Liver (tissue), 9 donors: ENCODE results near the gene DNALI1. TPM values are rescaled to one million over a fixed set of nuclear protein-coding genes. Genes with fewer than 3 reads are reported as not detected.

ENCODE experiments used
- DNase-seq: peaks from one replicate; pipeline ENCODE4 v3.0.0-alpha.2; 2017; ENCODE audit warnings: low spot score
- H3K27ac ChIP-seq, 2 donors: one replicate each; pipeline ENCODE4 v1.7.0; 2013; ENCODE audit warnings: inconsistent platforms in 2 of 2, low read length in 2 of 2, control low read depth in 1 of 2, low read depth in 1 of 2, mild to moderate bottlenecking in 1 of 2
- H3K27me3 ChIP-seq, 4 donors: one replicate each; pipeline versions ENCODE4 v1.6.1 to v1.7.0; 2013; ENCODE audit warnings: low read length in 3 of 4, inconsistent platforms in 1 of 4, mild to moderate bottlenecking in 1 of 4, moderate library complexity in 1 of 4; ENCODE audit not compliant: control insufficient read depth in 4 of 4, insufficient read depth in 4 of 4
- H3K36me3 ChIP-seq, 4 donors: one replicate each; pipeline versions ENCODE4 v1.6.1 to v1.7.0; 2013; ENCODE audit warnings: low read length in 3 of 4, mild to moderate bottlenecking in 3 of 4, low read depth in 1 of 4, moderate library complexity in 1 of 4; ENCODE audit not compliant: control insufficient read depth in 4 of 4, insufficient read depth in 3 of 4
- H3K4me1 ChIP-seq, 4 donors: one replicate each; pipeline versions ENCODE4 v1.6.1 to v1.7.0; 2013; ENCODE audit warnings: low read length in 3 of 4, mild to moderate bottlenecking in 3 of 4, moderate library complexity in 1 of 4; ENCODE audit not compliant: control insufficient read depth in 4 of 4, insufficient read depth in 4 of 4
- H3K4me3 ChIP-seq, 3 donors: one replicate each; pipeline versions ENCODE4 v1.6.1 to v1.7.0; 2013; ENCODE audit warnings: low read length in 3 of 3, control low read depth in 1 of 3, low read depth in 1 of 3, mild to moderate bottlenecking in 1 of 3
- H3K9ac ChIP-seq, 2 donors: one replicate each; pipeline ENCODE4 v1.7.0; 2013; ENCODE audit warnings: low read length in 2 of 2, mild to moderate bottlenecking in 2 of 2, moderate library complexity in 2 of 2, control low read depth in 1 of 2, low read depth in 1 of 2
- H3K9me3 ChIP-seq, 4 donors: one replicate each; pipeline versions ENCODE4 v1.6.1 to v1.7.0; 2013; ENCODE audit warnings: low read length in 3 of 4; ENCODE audit not compliant: control insufficient read depth in 4 of 4
- ATF3 ChIP-seq: IDR thresholded peaks from 2 replicates; pipeline ENCODE4 v1.6.1; 2016; ENCODE audit warnings: antibody characterized with exemption
- CTCF ChIP-seq: fragments of 150-350 bp; IDR thresholded peaks from 2 replicates; pipeline ENCODE4 v1.5.1; 2017; ENCODE audit warnings: improper control_type of control experiment, low read depth, low read length; ENCODE audit not compliant: missing input control
- EGR1 ChIP-seq, 2 donors: IDR thresholded peaks; 2 replicates each; pipeline ENCODE4 v1.6.1; 2016 to 2018; ENCODE audit warnings: antibody characterized with exemption in 2 of 2, low read depth in 2 of 2
- FOXA1 ChIP-seq: IDR thresholded peaks from 2 replicates; pipeline ENCODE4 v1.6.1; 2016; ENCODE audit warnings: antibody characterized with exemption
- FOXA2 ChIP-seq: IDR thresholded peaks from 2 replicates; pipeline ENCODE4 v1.6.1; 2016; ENCODE audit warnings: antibody characterized with exemption
- GABPA ChIP-seq, 2 donors: IDR thresholded peaks in 1 of 2; conservative IDR thresholded peaks in 1 of 2; 2 replicates each; pipeline ENCODE4 v1.6.1; 2016; ENCODE audit warnings: antibody characterized with exemption in 2 of 2, mild to moderate bottlenecking in 1 of 2, moderate library complexity in 1 of 2
- HNF4A ChIP-seq, 2 donors: conservative IDR thresholded peaks; 2 replicates each; pipeline ENCODE4 v1.6.1; 2016; ENCODE audit warnings: antibody characterized with exemption in 2 of 2, mild to moderate bottlenecking in 2 of 2
- JUND ChIP-seq, 2 donors: IDR thresholded peaks; 2 replicates each; pipeline ENCODE4 v1.6.1; 2016; ENCODE audit warnings: antibody characterized with exemption in 2 of 2
- MAX ChIP-seq: IDR thresholded peaks from 2 replicates; pipeline ENCODE4 v1.6.1; 2016; ENCODE audit warnings: antibody characterized with exemption
- NR2F2 ChIP-seq: IDR thresholded peaks from 2 replicates; pipeline ENCODE4 v1.6.1; 2016; ENCODE audit warnings: antibody characterized with exemption
- RAD21 ChIP-seq, 2 donors: IDR thresholded peaks; 2 replicates each; pipeline ENCODE4 v1.6.1; 2016; ENCODE audit warnings: antibody characterized with exemption in 2 of 2, mild to moderate bottlenecking in 2 of 2
- RXRA ChIP-seq, 2 donors: IDR thresholded peaks; 2 replicates each; pipeline ENCODE4 v1.6.1; 2017 to 2018; ENCODE audit warnings: antibody characterized with exemption in 2 of 2, mild to moderate bottlenecking in 1 of 2
- SP1 ChIP-seq: IDR thresholded peaks from 2 replicates; pipeline ENCODE4 v1.6.1; 2018; ENCODE audit warnings: antibody characterized with exemption, mild to moderate bottlenecking
- TAF1 ChIP-seq: conservative IDR thresholded peaks from 2 replicates; pipeline ENCODE4 v1.6.1; 2016; ENCODE audit warnings: antibody characterized with exemption, mild to moderate bottlenecking
- ZBTB33 ChIP-seq: IDR thresholded peaks from 2 replicates; pipeline ENCODE4 v1.6.1; 2016; ENCODE audit warnings: antibody characterized with exemption
- WGBS: extraction: QIAGEN DNeasy Blood & Tissue Kit; methylation state at CpG from one replicate; pipeline ENCODE4 v1.1.7; 2013; 5-methylcytosine and 5-hydroxymethylcytosine counted together
- polyA plus RNA-seq, 2 donors: library from polyadenylated mRNA; stranded (reverse) in 1 of 2; unstranded in 1 of 2; fragments of 200-250 nt in 1 of 2; fragments of >200 nt in 1 of 2; fragmentation: Nextera tagmentation in 1 of 2; extraction: Ambion mirVana in 1 of 2; gene quantifications; one replicate each; pipeline versions ENCODE4 v1.2.1 to v1.2.3, GENCODE V29; 2013 to 2015
- total RNA-seq, 2 donors: library from RNA; depleted of rRNA; stranded (reverse); fragments of >200 nt; gene quantifications; one replicate each; pipeline ENCODE4 v1.2.3, GENCODE V29; 2014
- donor health status: healthy.
- donor health status: healthy.
- donor health status: healthy.
- donor health status: healthy.
- donor health status: healthy.

Gene DNALI1
- total and polyA plus RNA-seq, 4 donors = 1.5 to 8.6 (median 4.1) TPM

GRCh38 chr1:37560401-37561132 is 3.8 kb downstream of the DNALI1 start:
- H3K9me3 ChIP-seq = no peaks in the 10 kb centered on the region
- H3K36me3 ChIP-seq = peaks cover 0 to 15% (median 12%) of the 10 kb centered on the region in 4 donors
- no peak overlapping the region for H3K27ac ChIP-seq
- DNase-seq = no peak
- peaks cover 0 to 16% (median 8%) of the 10 kb centered on the region in 4 donors for H3K4me1 ChIP-seq
- H3K9ac ChIP-seq = no peak overlapping the region
- no peaks in the 10 kb centered on the region for H3K27me3 ChIP-seq
- 88% methylated on average over 10 of the region's 10 CpGs for WGBS
- no peak for TF ChIP-seq GABPA (IDR thresholded peaks at IDR 0.05 in 1 of 2, conservative IDR thresholded peaks at IDR 0.05 in 1 of 2)
- TF ChIP-seq ATF3 = no peak
- TF ChIP-seq FOXA1 = no peak
- no peak for TF ChIP-seq ZBTB33
- no peak for TF ChIP-seq RAD21 (IDR thresholded peaks at IDR 0.05)
- TF ChIP-seq SP1 = no peak
- TF ChIP-seq TAF1 = no peak
- no peak for TF ChIP-seq MAX
- no peak for TF ChIP-seq FOXA2
- TF ChIP-seq NR2F2 = no peak
- no peak for TF ChIP-seq HNF4A (conservative IDR thresholded peaks at IDR 0.05)
- no peak for TF ChIP-seq JUND (IDR thresholded peaks at IDR 0.05)
- no peak overlapping the region for H3K4me3 ChIP-seq

- DNase-seq = no peak
- Histone ChIP-seq H3K4me3 (no peak overlapping the region), H3K27ac (no peak overlapping the region), H3K4me1 (peaks cover 0 to 14% (median 7%) of the 10 kb centered on the region in 4 donors), H3K9me3 (no peaks in the 10 kb centered on the region), H3K9ac (no peak overlapping the region), H3K36me3 (peaks cover 0 to 24% (median 20%) of the 10 kb centered on the region in 4 donors), H3K27me3 (no peaks in the 10 kb centered on the region)
- TF ChIP-seq EGR1 (IDR thresholded peaks at IDR 0.05; ENCODE audit: low read depth in 2 of 2) (no peak), RXRA (IDR thresholded peaks at IDR 0.05) (no peak), ATF3 (no peak), GABPA (IDR thresholded peaks at IDR 0.05 in 1 of 2, conservative IDR thresholded peaks at IDR 0.05 in 1 of 2) (no peak), CTCF (peak; percentile 26), RAD21 (IDR thresholded peaks at IDR 0.05) (peak in 1 of 2 donors; percentile 44)
- WGBS = 95% methylated on average over 21 of the region's 21 CpGs
Observed at GRCh38 chr1:37561133-37562132, 4.7 kb downstream of the DNALI1 start.
